Endodermal cell (in vitro differentiated cells): ENCODE data around the gene PRKCA. TPM values are rescaled to one million over a fixed set of nuclear protein-coding genes. Genes with fewer than 3 reads are reported as not detected.

ENCODE experiments used
- DNase-seq: peaks from one replicate; pipeline ENCODE4 v3.0.0-alpha.2; 2017
- H3K27ac ChIP-seq: 2 replicates; pipeline ENCODE4 v1.5.1; 2013; ENCODE audit warnings: mild to moderate bottlenecking, low read depth, low read length, moderate library complexity
- H3K27me3 ChIP-seq: 2 replicates; pipeline ENCODE4 v1.6.1; 2013; ENCODE audit warnings: mild to moderate bottlenecking, low read length, moderate library complexity; ENCODE audit not compliant: insufficient read depth, control insufficient read depth, poor library complexity, severe bottlenecking
- H3K36me3 ChIP-seq: 2 replicates; pipeline ENCODE4 v1.7.0; 2013; ENCODE audit warnings: mild to moderate bottlenecking, low read length, moderate library complexity; ENCODE audit not compliant: control insufficient read depth, insufficient read depth
- H3K4me1 ChIP-seq: one replicate; pipeline ENCODE4 v1.7.0; 2013; ENCODE audit warnings: low read length; ENCODE audit not compliant: control insufficient read depth, insufficient read depth
- H3K4me3 ChIP-seq: 2 replicates; pipeline ENCODE4 v1.5.1; 2013; ENCODE audit warnings: mild to moderate bottlenecking, low read length, moderate library complexity
- H3K9ac ChIP-seq: 2 replicates; pipeline ENCODE4 v1.6.1; 2013; ENCODE audit warnings: mild to moderate bottlenecking, low read length, moderate library complexity; ENCODE audit not compliant: poor library complexity, severe bottlenecking; ENCODE audit errors: extremely low read depth
- H3K9me3 ChIP-seq: 2 replicates; pipeline ENCODE4 v1.6.1; 2013; ENCODE audit warnings: mild to moderate bottlenecking, low read length, moderate library complexity; ENCODE audit not compliant: control insufficient read depth
- H3K27ac Mint-ChIP-seq: 2 replicates; pipeline ENCODE4 v1.8.0; 2020; ENCODE audit warnings: mixed read lengths
- H3K27me3 Mint-ChIP-seq: 2 replicates; pipeline ENCODE4 v1.8.0; 2021; ENCODE audit warnings: mild to moderate bottlenecking, mixed read lengths; ENCODE audit not compliant: insufficient read depth
- H3K36me3 Mint-ChIP-seq: 2 replicates; pipeline ENCODE4 v1.8.0; 2020; ENCODE audit warnings: low read depth, mixed read lengths
- H3K4me1 Mint-ChIP-seq: 2 replicates; pipeline ENCODE4 v1.8.0; 2020; ENCODE audit warnings: mixed read lengths
- H3K4me3 Mint-ChIP-seq: 2 replicates; pipeline ENCODE4 v1.8.0; 2020; ENCODE audit warnings: mild to moderate bottlenecking, moderate library complexity, mixed read lengths
- H3K9me3 Mint-ChIP-seq: 2 replicates; pipeline ENCODE4 v1.8.0; 2020; ENCODE audit warnings: mild to moderate bottlenecking, mixed read lengths
- CTCF ChIP-seq: fragments of 200-600 bp; sonication (generic); conservative IDR thresholded peaks from 2 replicates; pipeline ENCODE4 v1.5.0; 2021; ENCODE audit warnings: antibody characterized with exemption, mild to moderate bottlenecking
- WGBS, 2 experiments: methylation state at CpG; one replicate each; pipeline versions ENCODE4 v1.1.5 to v1.1.7; 2013; ENCODE audit warnings: missing lambda C conversion rate in 2 of 2, mixed read lengths in 1 of 2; ENCODE audit not compliant: insufficient coverage in 1 of 2, insufficient read length in 1 of 2; 5-methylcytosine and 5-hydroxymethylcytosine counted together
- total RNA-seq, 2 donors: library from RNA; stranded (reverse); fragmentation: NEBNext Ultra II Directional in 1 of 2; extraction: Animal tissue kit (Norgen Biotek cat#: 25700) in 1 of 2; gene quantifications; 2 replicates in 1 of 2; 3 replicates in 1 of 2; pipeline ENCODE4 v1.2.1, GENCODE V29; 2021

Gene PRKCA
- total RNA-seq, 2 donors from 2014 or later = 8.7 to 14.6 TPM

- H3K36me3 Mint-ChIP-seq = no peaks in the 10 kb centered on the region
- peaks cover 55% of the 10 kb centered on the region for H3K27me3 Mint-ChIP-seq
- H3K4me3 Mint-ChIP-seq = no peak overlapping the region
- no peaks in the 10 kb centered on the region for H3K9me3 Mint-ChIP-seq
- Histone ChIP-seq H3K27ac (no peak overlapping the region), H3K36me3 (no peaks in the 10 kb centered on the region), H3K9ac (no peak overlapping the region), H3K9me3 (no peaks in the 10 kb centered on the region), H3K4me3 (no peak overlapping the region), H3K27me3 (peaks cover 38% of the 10 kb centered on the region), H3K4me1 (peaks cover 5% of the 10 kb centered on the region)
- TF ChIP-seq CTCF = no peak
- peak; percentile 58 for DNase-seq
- WGBS, 2 experiments = 37 to 44% methylated on average over 4 of the region's 4 CpGs
- peaks cover 26% of the 10 kb centered on the region for H3K4me1 Mint-ChIP-seq
- H3K27ac Mint-ChIP-seq = no peak overlapping the region
These were observed 62.6 kb downstream of the PRKCA start for GRCh38 chr17:66364990-66365490.

- Histone ChIP-seq H3K4me3 (no peak overlapping the region), H3K27ac (no peak overlapping the region), H3K9ac (no peak overlapping the region), H3K9me3 (no peaks in the 10 kb centered on the region), H3K27me3 (peaks cover 40% of the 10 kb centered on the region), H3K36me3 (no peaks in the 10 kb centered on the region), H3K4me1 (peaks cover 5% of the 10 kb centered on the region)
- Mint-ChIP-seq H3K9me3 (no peaks in the 10 kb centered on the region), H3K27ac (no peak overlapping the region), H3K4me1 (peaks cover 21% of the 10 kb centered on the region), H3K27me3 (peaks cover 55% of the 10 kb centered on the region), H3K4me3 (no peak overlapping the region), H3K36me3 (no peaks in the 10 kb centered on the region)
- no peak for DNase-seq
- no peak for TF ChIP-seq CTCF
- 85 to 90% methylated on average over 1 of the region's 2 CpGs for WGBS, 2 experiments
These were observed 63.5 kb downstream of the PRKCA start for GRCh38 chr17:66365903-66366302.

- Mint-ChIP-seq H3K27ac (no peak overlapping the region), H3K9me3 (no peaks in the 10 kb centered on the region), H3K36me3 (no peaks in the 10 kb centered on the region), H3K27me3 (peaks cover 62% of the 10 kb centered on the region), H3K4me1 (peaks cover 21% of the 10 kb centered on the region), H3K4me3 (no peak overlapping the region)
- DNase-seq = no peak
- Histone ChIP-seq H3K9ac (no peak overlapping the region), H3K4me1 (peaks cover 5% of the 10 kb centered on the region), H3K9me3 (no peaks in the 10 kb centered on the region), H3K27ac (no peak overlapping the region), H3K27me3 (peaks cover 52% of the 10 kb centered on the region), H3K36me3 (no peaks in the 10 kb centered on the region), H3K4me3 (no peak overlapping the region)
- WGBS, 2 experiments = 77 to 89% methylated on average over 2 of the region's 2 CpGs
- TF ChIP-seq CTCF = no peak
These were observed 64.7 kb downstream of the PRKCA start for GRCh38 chr17:66367107-66367506.
